Stimulated activated naive CD8-positive, alpha-beta T cell treated with anti-CD3 and anti-CD28 coated beads, Interleukin-15, Interleukin-2, amounts not matched to agents 100 ng/mL and 50 ng/mL, for 24 hours (primary cell): ENCODE data around the gene PBLD.

ENCODE experiments used
- H3K27ac Mint-ChIP-seq: one replicate; pipeline ENCODE4 v1.8.0; 2021; ENCODE audit warnings: mild to moderate bottlenecking, mixed read lengths
- H3K27me3 Mint-ChIP-seq: one replicate; pipeline ENCODE4 v1.8.0; 2021; ENCODE audit warnings: mixed read lengths
- H3K36me3 Mint-ChIP-seq: one replicate; pipeline ENCODE4 v1.8.0; 2021; ENCODE audit warnings: low read depth, mixed read lengths
- H3K4me1 Mint-ChIP-seq: one replicate; pipeline ENCODE4 v1.8.0; 2021; ENCODE audit warnings: low read depth, mixed read lengths
- H3K4me3 Mint-ChIP-seq: one replicate; pipeline ENCODE4 v1.8.0; 2021; ENCODE audit warnings: mild to moderate bottlenecking, mixed read lengths
- H3K9me3 Mint-ChIP-seq: one replicate; pipeline ENCODE4 v1.8.0; 2021; ENCODE audit warnings: mixed read lengths

Gene PBLD

DNA sequence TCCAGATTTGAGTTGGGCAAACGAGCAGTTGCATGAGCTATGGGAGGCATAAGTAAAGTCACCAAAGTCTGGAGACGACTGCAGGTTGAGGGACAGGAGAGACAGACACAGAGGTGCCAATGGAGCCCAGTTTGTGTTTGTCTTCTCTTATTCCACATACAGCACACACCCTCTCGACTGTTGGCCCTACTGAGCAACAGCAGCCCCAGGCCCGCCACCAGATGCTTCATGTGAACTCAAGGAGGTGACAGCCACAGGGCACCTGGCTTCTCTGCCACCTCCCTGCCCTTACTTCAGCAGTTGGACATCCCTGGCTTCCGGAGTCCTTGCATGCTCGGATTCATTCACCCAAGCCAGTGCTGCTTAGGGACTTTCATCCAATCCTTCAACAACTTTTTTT, 94.4 kb downstream of the PBLD start:
- Mint-ChIP-seq H3K27ac (no peak overlapping the region), H3K9me3 (no peaks in the 10 kb centered on the region), H3K36me3 (no peaks in the 10 kb centered on the region), H3K27me3 (peaks cover 12% of the 10 kb centered on the region), H3K4me1 (no peaks in the 10 kb centered on the region), H3K4me3 (no peak overlapping the region)

DNA sequence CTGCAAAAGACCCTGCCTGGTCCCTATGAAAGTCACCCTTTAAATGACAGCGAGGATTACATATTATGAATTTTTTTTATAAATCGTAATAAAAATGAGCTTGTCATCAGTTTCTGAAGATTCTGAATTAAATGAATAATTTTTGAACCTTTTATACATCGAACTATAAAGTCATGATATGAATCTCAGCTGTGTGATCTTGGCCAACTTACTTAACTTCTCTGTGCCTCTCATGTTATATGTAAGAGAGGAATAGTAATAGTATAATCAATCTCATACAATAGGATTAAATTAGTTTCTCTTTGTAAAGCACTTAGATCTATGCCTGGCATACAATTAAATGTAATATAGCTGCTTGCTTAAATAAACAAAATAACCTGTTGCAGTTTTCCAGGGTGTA, 95.6 kb downstream of the PBLD start:
- Mint-ChIP-seq H3K4me1 (no peaks in the 10 kb centered on the region), H3K4me3 (no peak overlapping the region), H3K27me3 (peaks cover 22% of the 10 kb centered on the region), H3K27ac (no peak overlapping the region), H3K9me3 (no peaks in the 10 kb centered on the region), H3K36me3 (no peaks in the 10 kb centered on the region)

DNA sequence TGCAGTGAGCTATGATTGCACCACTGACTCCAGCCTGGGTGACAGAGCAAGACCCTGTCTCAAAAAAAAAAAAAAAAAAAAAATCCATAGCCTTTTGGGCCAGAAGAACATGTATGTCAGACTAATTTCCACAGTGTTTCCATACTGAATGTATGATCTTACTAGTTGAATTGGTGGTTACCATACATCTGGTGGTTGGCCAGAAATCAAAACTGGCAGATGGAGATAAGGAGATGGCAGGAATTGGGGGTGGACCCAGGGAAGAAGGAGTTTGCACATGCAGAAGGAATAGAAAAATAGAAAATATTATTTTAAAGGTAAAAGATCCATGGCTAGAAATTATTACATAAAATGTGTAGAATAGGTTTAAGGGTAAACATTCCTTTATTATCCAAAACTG, 97.1 kb downstream of the PBLD start:
- H3K27me3 Mint-ChIP-seq, result peaks cover 32% of the 10 kb centered on the region
- no peak overlapping the region for H3K4me3 Mint-ChIP-seq
- no peaks in the 10 kb centered on the region for H3K36me3 Mint-ChIP-seq
- no peaks in the 10 kb centered on the region for H3K9me3 Mint-ChIP-seq
- H3K27ac Mint-ChIP-seq, result no peak overlapping the region
- H3K4me1 Mint-ChIP-seq, result peaks cover 8% of the 10 kb centered on the region

DNA sequence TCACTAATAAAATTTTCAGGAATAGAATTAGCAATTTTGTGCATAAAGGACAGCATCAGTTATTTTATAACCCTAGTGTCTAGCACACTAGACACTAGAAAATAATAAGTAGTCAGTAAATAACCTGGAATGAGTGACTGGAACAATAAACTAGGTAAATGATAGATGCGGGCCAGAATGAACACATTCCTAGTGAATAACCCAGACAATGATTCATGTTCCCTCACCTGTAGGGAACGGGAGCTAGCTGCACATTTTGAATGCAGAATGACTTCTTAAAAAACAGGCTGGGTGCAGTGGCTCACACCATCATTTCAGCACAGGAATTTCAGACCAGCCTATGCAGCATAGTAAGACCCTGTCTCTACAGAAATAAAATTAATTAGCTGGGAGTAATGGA, 97.6 kb downstream of the PBLD start:
- peaks cover 37% of the 10 kb centered on the region for H3K27me3 Mint-ChIP-seq
- no peaks in the 10 kb centered on the region for H3K36me3 Mint-ChIP-seq

DNA sequence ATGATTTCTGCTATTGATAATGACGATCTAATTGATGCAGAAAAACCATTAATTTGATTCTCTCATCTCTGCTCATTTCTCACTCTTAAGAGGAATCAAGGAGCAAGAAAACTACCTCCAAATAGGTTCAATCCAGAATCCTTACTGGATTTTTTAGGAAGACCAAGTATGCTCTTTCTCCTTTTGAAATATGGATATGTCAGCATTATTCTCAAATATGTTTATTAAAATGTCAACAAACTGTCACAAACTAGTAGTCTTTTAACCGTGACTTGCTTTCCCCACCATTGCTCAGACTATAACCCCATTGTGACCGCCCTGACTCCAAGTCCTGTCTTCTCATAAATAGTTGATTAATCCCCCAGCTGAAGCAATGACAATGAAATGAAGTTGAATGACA, 99.7 kb downstream of the PBLD start:
- H3K27me3 Mint-ChIP-seq, result peaks cover 42% of the 10 kb centered on the region
- H3K4me1 Mint-ChIP-seq, result peaks cover 8% of the 10 kb centered on the region
- no peak overlapping the region for H3K27ac Mint-ChIP-seq
- no peaks in the 10 kb centered on the region for H3K9me3 Mint-ChIP-seq
- no peaks in the 10 kb centered on the region for H3K36me3 Mint-ChIP-seq
- no peak overlapping the region for H3K4me3 Mint-ChIP-seq

More for the DNA sequence above, 97.6 kb downstream of the PBLD start:
- H3K4me1 Mint-ChIP-seq, result peaks cover 8% of the 10 kb centered on the region
- H3K9me3 Mint-ChIP-seq, result no peaks in the 10 kb centered on the region
- no peak overlapping the region for H3K27ac Mint-ChIP-seq
- H3K4me3 Mint-ChIP-seq, result no peak overlapping the region
